K562 (cell line): Measurements from ENCODE around the gene A4GALT. TPM values are rescaled to one million over a fixed set of nuclear protein-coding genes. Genes with fewer than 3 reads are reported as not detected.

Experiments
- ATAC-seq: fragments of 200-7000 bp; cut with Tn5 transposase; 3 replicates; pipeline ENCODE4 v1.9.1; 2020; ENCODE audit warnings: moderate library complexity
- BruUV-seq: library from RNA; stranded (reverse); fragments of 400-500 nt; replicated peaks from 2 replicates; lab custom pipeline; 2021; lab: Mats Ljungman, UMichigan
- CTCF ChIA-PET: fragments of 300-600 bp; formaldehyde crosslinking; extraction: SDS; loops from one replicate; lab custom pipeline; 2021; ENCODE audit warnings: low intra/inter-chr PET ratio; lab: Yijun Ruan, JAX
- POLR2A ChIA-PET: fragments of 300-600, 350-650 bp; sonication (Branson Sonifier 250); formaldehyde crosslinking; extraction: SDS; loops from one replicate; lab custom pipeline; 2021; ENCODE audit warnings: antibody characterized with exemption, inconsistent platforms; lab: Yijun Ruan, JAX
- DNase-seq, 4 experiments: peaks; one replicate each; pipeline versions ENCODE4 v3.0.0 to v3.0.0-alpha.2; 2011 to 2018; ENCODE audit warnings: low spot score in 3 of 4, mixed read lengths in 3 of 4; ENCODE audit errors: extremely low read depth in 1 of 4
- FAIRE-seq: peaks from 2 replicates; lab custom pipeline; 2011; peaks lifted over from hg19 to GRCh38; lab: Jason Lieb, UNC
- H2AFZ ChIP-seq: 2 replicates; pipeline ENCODE4 v1.6.0; 2011; ENCODE audit warnings: low read depth, low read length, control low read depth, inconsistent platforms
- H3K27ac ChIP-seq: fragments of 200-600 bp; 3 replicates; pipeline ENCODE4 v1.8.0; 2011; ENCODE audit warnings: low read depth, mild to moderate bottlenecking, control low read depth, inconsistent platforms, low read length, moderate library complexity, mixed read lengths; ENCODE audit errors: extremely low read depth
- H3K27me3 ChIP-seq, 2 experiments: fragments of 300-600 bp in 1 of 2; 2 replicates in 1 of 2; 3 replicates in 1 of 2; pipeline versions ENCODE4 v1.6.0 to v1.8.0; 2011; ENCODE audit warnings: inconsistent platforms in 2 of 2, low read length in 2 of 2, mild to moderate bottlenecking in 1 of 2, mixed read lengths in 1 of 2, moderate library complexity in 1 of 2; ENCODE audit not compliant: control insufficient read depth in 2 of 2, insufficient read depth in 2 of 2
- H3K36me3 ChIP-seq: fragments of 300-600 bp; 3 replicates; pipeline ENCODE4 v1.8.0; 2011; ENCODE audit warnings: mild to moderate bottlenecking, low read length, inconsistent platforms; ENCODE audit not compliant: control insufficient read depth, insufficient read depth
- H3K4me1 ChIP-seq, 2 experiments: fragments of 200-600 bp in 1 of 2; replicated peaks in 1 of 2; 2 replicates in 1 of 2; 3 replicates in 1 of 2; pipeline versions ENCODE4 v1.5.1 to v1.8.0; 2011; ENCODE audit warnings: inconsistent platforms in 2 of 2, low read length in 2 of 2, mild to moderate bottlenecking in 1 of 2, mixed read lengths in 1 of 2, moderate library complexity in 1 of 2; ENCODE audit not compliant: control insufficient read depth in 2 of 2, insufficient read depth in 2 of 2
- H3K4me2 ChIP-seq: 2 replicates; pipeline ENCODE4 v1.6.1; 2011; ENCODE audit warnings: low read length, control low read depth, inconsistent platforms, mixed read lengths; ENCODE audit not compliant: insufficient read depth
- H3K4me3 ChIP-seq: fragments of 200-600 bp; sonication (generic), shearing (Covaris generic); 2 replicates; pipeline ENCODE4 v1.5.1; 2016; ENCODE audit warnings: control low read depth, inconsistent platforms
- H3K79me2 ChIP-seq: fragments of 200-600 bp; 3 replicates; pipeline ENCODE4 v1.8.0; 2011; ENCODE audit warnings: low read length, inconsistent platforms; ENCODE audit not compliant: control insufficient read depth, insufficient read depth
- H3K9ac ChIP-seq, 2 experiments: 2 replicates each; pipeline versions ENCODE4 v1.6.0 to v1.6.1; 2011; ENCODE audit warnings: low read depth in 2 of 2, low read length in 2 of 2, control low read depth in 1 of 2, inconsistent platforms in 1 of 2, mild to moderate bottlenecking in 1 of 2, mixed read lengths in 1 of 2; ENCODE audit not compliant: insufficient read depth in 1 of 2
- H3K9me1 ChIP-seq: one replicate; pipeline ENCODE4 v1.6.0; 2011; ENCODE audit warnings: inconsistent platforms, mild to moderate bottlenecking, low read length, moderate library complexity; ENCODE audit not compliant: control insufficient read depth, insufficient read depth
- H3K9me3 ChIP-seq: replicated peaks from 2 replicates; pipeline ENCODE4 v1.5.1; 2011; ENCODE audit warnings: low read depth, low read length, inconsistent platforms; ENCODE audit not compliant: control insufficient read depth, insufficient read depth
- H4K20me1 ChIP-seq: replicated peaks from 2 replicates; pipeline ENCODE4 v1.6.1; 2011; ENCODE audit warnings: low read length, inconsistent platforms, mixed read lengths; ENCODE audit not compliant: control insufficient read depth, insufficient read depth
- ARID4B ChIP-seq: sonication (generic); formaldehyde crosslinking; IDR thresholded peaks from 2 replicates; pipeline ENCODE4 v1.8.0; 2022; ENCODE audit warnings: mild to moderate bottlenecking, missing genetic modification reagents
- GTF2F1 ChIP-seq: IDR thresholded peaks from 2 replicates; pipeline ENCODE4 v1.6.1; 2011; ENCODE audit warnings: low read depth, low read length, improper control_type of control experiment
- MAZ ChIP-seq, 2 experiments: fragments of 450-650 bp in 1 of 2; sonication (generic) in 1 of 2; formaldehyde crosslinking; IDR thresholded peaks in 1 of 2; conservative IDR thresholded peaks in 1 of 2; 2 replicates each; pipeline versions ENCODE4 v1.4.0 to v1.5.0; 2020; ENCODE audit warnings: mild to moderate bottlenecking in 1 of 2, missing genetic modification reagents in 1 of 2
- MLX ChIP-seq, 2 experiments: fragments of 450-650 bp in 1 of 2; sonication (generic) in 1 of 2; formaldehyde crosslinking; conservative IDR thresholded peaks; 2 replicates each; pipeline versions ENCODE4 v1.4.0 to v1.8.1; 2020 to 2022; ENCODE audit warnings: mild to moderate bottlenecking in 1 of 2, missing genetic modification reagents in 1 of 2
- MTA1 ChIP-seq: fragments of 450-650 bp; IDR thresholded peaks from 2 replicates; pipeline ENCODE4 v1.6.1; 2017; ENCODE audit warnings: borderline replicate concordance
- NELFE ChIP-seq: IDR thresholded peaks from 2 replicates; pipeline ENCODE4 v1.6.1; 2011; ENCODE audit warnings: mild to moderate bottlenecking; ENCODE audit not compliant: insufficient read depth, insufficient read length
- POLR2G ChIP-seq: fragments of 200-400 bp; formaldehyde crosslinking; IDR thresholded peaks from 2 replicates; pipeline ENCODE4 v1.6.1; 2017; ENCODE audit warnings: low read depth, mild to moderate bottlenecking, antibody characterized with exemption, low read length, moderate library complexity
- SMARCC2 ChIP-seq: fragments of 450-650 bp; IDR thresholded peaks from 2 replicates; pipeline ENCODE4 v1.6.1; 2017; ENCODE audit warnings: antibody characterized with exemption, moderate library complexity, mild to moderate bottlenecking, low read depth
- TBL1XR1 ChIP-seq, 2 experiments: IDR thresholded peaks; 2 replicates each; pipeline ENCODE4 v1.6.1; 2012; ENCODE audit warnings: improper control_type of control experiment in 2 of 2, low read length in 2 of 2, mild to moderate bottlenecking in 1 of 2
- YBX1 ChIP-seq: fragments of 450-650 bp; IDR thresholded peaks from 2 replicates; pipeline ENCODE4 v1.7.1; 2016; ENCODE audit warnings: mild to moderate bottlenecking
- ZFP1 ChIP-seq: fragments of 450-650 bp; formaldehyde crosslinking; IDR thresholded peaks from 2 replicates; pipeline ENCODE4 v1.4.0; 2020; ENCODE audit warnings: mild to moderate bottlenecking, mixed read lengths
- ZNF57 ChIP-seq: fragments of 450-650 bp; formaldehyde crosslinking; IDR thresholded peaks from 2 replicates; pipeline ENCODE4 v1.4.0; 2020; ENCODE audit warnings: mild to moderate bottlenecking, moderate library complexity
- ZNF696 ChIP-seq: fragments of 250-450 bp; sonication (Bioruptor Pico); conservative IDR thresholded peaks from 2 replicates; pipeline ENCODE4 v1.4.0; 2020; ENCODE audit warnings: mild to moderate bottlenecking, moderate library complexity
- ZNF766 ChIP-seq: fragments of 200-800 bp; sonication (Bioruptor generic); conservative IDR thresholded peaks from 2 replicates; pipeline ENCODE4 v1.6.1; 2016; ENCODE audit warnings: missing genetic modification characterization, missing compliant biosample characterization
- WGBS: fragments of 100-300 bp; shearing (Covaris generic); methylation state at CpG from one replicate; pipeline ENCODE4 v1.1.6; 2016; ENCODE audit warnings: low coverage, mixed read lengths; ENCODE audit not compliant: insufficient coverage; ENCODE audit errors: missing lambda C conversion rate; 5-methylcytosine and 5-hydroxymethylcytosine counted together
- in situ Hi-C: fragments of 300-500 bp; cut with MboI; formaldehyde crosslinking; loops from 4 replicates; pipeline ENCODE4 v1.15.0; 2018; ENCODE audit warnings: inconsistent platforms, mixed read lengths
- intact Hi-C: fragments of 100-400 bp; cut with micrococcal nuclease; formaldehyde crosslinking; loops from 2 replicates; pipeline ENCODE4 v1.14.2; 2022
- polyA plus RNA-seq, 8 experiments: library from polyadenylated mRNA; depleted of rRNA in 4 of 8; stranded (reverse) in 5 of 8; unstranded in 3 of 8; fragments of >200 nt; fragmentation: Nextera tagmentation in 2 of 8; fragmentation: Illumina TruSeq in 1 of 8; extraction: Ambion mirVana in 2 of 8; extraction: Trizol in 1 of 8; gene quantifications; 2 replicates each; pipeline versions ENCODE4 v1.2.1 to v1.2.3, GENCODE V29; 2011 to 2014; ENCODE audit warnings: inconsistent platforms in 1 of 8, missing spikeins in 1 of 8
- total RNA-seq, 7 experiments: library from RNA; depleted of rRNA in 6 of 7; stranded (reverse); fragments of >200 nt in 6 of 7; fragmentation: Illumina TruSeq in 2 of 7; extraction: Trizol in 2 of 7; gene quantifications; 2 replicates each; pipeline versions ENCODE4 v1.2.1 to v1.2.3, GENCODE V29; 2011 to 2021; ENCODE audit warnings: low replicate concordance in 1 of 7
- TF ChIP-seq, protein P1 (sequence below): fragments of 450-650 bp; IDR thresholded peaks from 2 replicates; pipeline ENCODE4 v1.6.1; 2016; ENCODE audit warnings: low read depth, mild to moderate bottlenecking, moderate library complexity

The A4GALT gene
- total and polyA plus RNA-seq, 9 of the 15 experiments (the other 6 are each of a cell fraction or from before 2014, with no cell fraction given), result 0.07 to 0.11 TPM; not detected in 7

- DNase-seq (peak in 1 of 4 experiments; percentile 2), FAIRE-seq (no peak), ATAC-seq (no peak)
- ChIA-PET POLR2A (interaction anchor here (0.8 kb wide), 1 partner anchor 10 kb away, joined by 3 read pairs; no protein-coding TSS in a partner anchor), CTCF (no interaction called here)
- WGBS, result 47% methylated on average over 6 of the region's 22 CpGs
- H3K27me3 ChIP-seq, result peaks cover 0 to 8% of the 10 kb centered on the region in 2 experiments; a peak in 1 of 5 replicates
- H3K9me3 ChIP-seq, result no peaks in the 10 kb centered on the region
- H3K4me3 ChIP-seq, result no peak overlapping the region
- intact Hi-C loops, result no loop called here
- H4K20me1 ChIP-seq, result no peaks in the 10 kb centered on the region
- peaks cover 8 to 33% of the 10 kb centered on the region in 2 experiments; a peak in 4 of 5 replicates for H3K4me1 ChIP-seq
- H3K4me2 ChIP-seq, result no peak overlapping the region
- in situ Hi-C loops, result no loop called here
- no peak overlapping the region for H3K27ac ChIP-seq
- no TSS peak for BruUV-seq
- H3K9me1 ChIP-seq, result no peaks in the 10 kb centered on the region
- no peak overlapping the region for H3K9ac ChIP-seq
- no peaks in the 10 kb centered on the region for H3K79me2 ChIP-seq
- no peaks in the 10 kb centered on the region for H3K36me3 ChIP-seq
- H2AFZ ChIP-seq, result no peak overlapping the region
- TF ChIP-seq TBL1XR1 (IDR thresholded peaks at IDR 0.05; ENCODE audit: low read length in 2 of 2) (no peak), ZFP1 (CRISPR knock-in tag) (no peak), ARID4B (CRISPR knock-in tag) (no peak), GTF2F1 (no peak), MAZ (CRISPR knock-in tag; conservative IDR thresholded peaks at IDR 0.05 in 1 of 2, IDR thresholded peaks at IDR 0.05 in 1 of 2) (no peak), YBX1 (no peak), SMARCC2 (no peak), ZNF766 (CRISPR knock-in tag) (no peak), ZNF696 (no peak), NELFE (no peak), POLR2G (no peak), MTA1 (no peak), MLX (CRISPR knock-in tag; conservative IDR thresholded peaks at IDR 0.05) (no peak), ZNF57 (CRISPR knock-in tag) (no peak)
- TF ChIP-seq, protein P1, sequence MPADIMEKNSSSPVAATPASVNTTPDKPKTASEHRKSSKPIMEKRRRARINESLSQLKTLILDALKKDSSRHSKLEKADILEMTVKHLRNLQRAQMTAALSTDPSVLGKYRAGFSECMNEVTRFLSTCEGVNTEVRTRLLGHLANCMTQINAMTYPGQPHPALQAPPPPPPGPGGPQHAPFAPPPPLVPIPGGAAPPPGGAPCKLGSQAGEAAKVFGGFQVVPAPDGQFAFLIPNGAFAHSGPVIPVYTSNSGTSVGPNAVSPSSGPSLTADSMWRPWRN, result no peak
These were observed 47.8 kb upstream of the A4GALT start for GRCh38 chr22:42768385-42769035.
